HG03039 (cell line): Measurements from ENCODE around the gene CYP2A13.
"Not testable (repeated sequence)": the region's sequence is repeated elsewhere in the genome, so short reads cannot be mapped to it uniquely, and the experiment has no call there.

Source experiments
- ATAC-seq: cut with Tn5 transposase; IDR thresholded peaks from one replicate; pipeline ENCODE4 v1.9.1; 2021; ENCODE audit warnings: mild to moderate bottlenecking, moderate library complexity; ENCODE audit not compliant: unreplicated experiment

Gene CYP2A13

GRCh38 chr19:41116261-41116660 is 28.0 kb downstream of the CYP2A13 start:
- ATAC-seq: no peak

GRCh38 chr19:41120929-41121911 is 33.0 kb downstream of the CYP2A13 start:
- not testable (repeated sequence) for ATAC-seq

- not testable (repeated sequence) for ATAC-seq
Measured at GRCh38 chr19:41122846-41123245, 34.6 kb downstream of the CYP2A13 start.

- ATAC-seq: no peak
Measured at GRCh38 chr19:41123716-41124294, 35.6 kb downstream of the CYP2A13 start.

GRCh38 chr19:41126765-41127203 is 38.5 kb downstream of the CYP2A13 start:
- ATAC-seq: not testable (repeated sequence)

GRCh38 chr19:41127362-41127761 is 39.1 kb downstream of the CYP2A13 start:
- ATAC-seq: not testable (repeated sequence)

GRCh38 chr19:41127801-41128300 is 39.6 kb downstream of the CYP2A13 start:
- not testable (repeated sequence) for ATAC-seq

GRCh38 chr19:41128692-41129091 is 40.4 kb downstream of the CYP2A13 start:
- ATAC-seq: no peak

- ATAC-seq: no peak
Measured at GRCh38 chr19:41131186-41131585, 42.9 kb downstream of the CYP2A13 start.

GRCh38 chr19:41133260-41133659 is 45.0 kb downstream of the CYP2A13 start:
- no peak for ATAC-seq

GRCh38 chr19:41134616-41135015 is 46.4 kb downstream of the CYP2A13 start:
- ATAC-seq: no peak

- ATAC-seq: not testable (repeated sequence)
Measured at GRCh38 chr19:41135390-41136384, 47.4 kb downstream of the CYP2A13 start.

- no peak for ATAC-seq
Measured at GRCh38 chr19:41136636-41137455, 48.6 kb downstream of the CYP2A13 start.

GRCh38 chr19:41144403-41144802 is 56.2 kb downstream of the CYP2A13 start:
- no peak for ATAC-seq
